ENCODE data around the gene ECE2. TPM values are rescaled to one million over a fixed set of nuclear protein-coding genes. Genes with fewer than 3 reads are reported as not detected.

The ECE2 gene
- total RNA-seq, 1 experiment from 2014 or later, result not detected

DNA sequence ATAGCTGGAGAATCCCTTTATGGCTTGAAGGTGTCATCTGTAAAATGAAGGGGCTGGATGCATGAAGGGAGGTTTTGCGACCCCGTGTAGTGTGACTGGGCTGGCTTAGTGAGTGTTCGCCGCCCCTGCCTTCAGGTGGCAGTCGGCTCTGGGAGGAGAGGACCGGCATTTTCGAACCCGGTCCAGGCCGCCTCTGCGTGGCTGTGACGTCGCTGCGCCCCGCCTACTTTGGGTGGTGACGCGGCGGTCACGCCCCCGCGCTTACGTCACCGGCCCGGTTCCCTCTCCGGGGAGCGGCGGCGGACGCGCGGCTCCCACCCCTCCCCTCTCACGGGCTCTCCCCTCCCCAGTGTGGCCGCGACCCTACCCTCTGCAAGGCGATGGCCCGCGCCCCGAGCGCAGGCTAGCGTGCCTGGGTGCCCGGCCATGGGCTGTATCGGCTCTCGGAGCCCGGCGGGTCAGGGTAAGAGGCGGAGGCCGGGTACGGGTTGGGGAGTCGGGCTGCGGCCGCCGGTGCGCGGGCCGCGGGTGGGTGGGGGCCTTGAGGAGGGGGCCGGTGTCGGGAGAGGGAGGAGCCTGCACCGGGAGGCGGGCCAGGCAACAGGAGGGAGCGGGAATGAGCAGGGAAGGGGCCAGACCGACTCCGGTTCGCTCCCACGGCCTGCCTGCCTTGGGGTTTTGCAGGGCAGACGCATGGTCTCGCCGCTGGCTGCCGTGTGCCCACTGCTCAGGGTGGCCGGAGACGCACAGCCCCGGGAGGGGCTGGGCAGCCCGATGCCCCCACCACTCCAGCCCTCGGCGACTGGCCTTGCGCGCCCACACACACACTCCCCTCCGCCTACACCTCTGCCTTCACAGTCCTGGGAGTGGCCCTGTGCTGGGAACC, 60.1 kb downstream of the ECE2 start:
- ATAC-seq (peak; percentile 49), DNase-seq (peak; percentile 75)
- H3K9me3 ChIP-seq (ENCODE audit: low read length), result no peaks in the 10 kb centered on the region
- H3K4me2 ChIP-seq (ENCODE audit: low read length), result peak overlapping the region; percentile 98
- POLR2A ChIA-PET (ENCODE audit: unreplicated experiment), result no interaction called here
- H3K79me2 ChIP-seq (ENCODE audit: low read length), result peaks cover 34% of the 10 kb centered on the region
- no TSS peak for BruUV-seq (replicated peaks)
- TF ChIP-seq, protein P1, sequence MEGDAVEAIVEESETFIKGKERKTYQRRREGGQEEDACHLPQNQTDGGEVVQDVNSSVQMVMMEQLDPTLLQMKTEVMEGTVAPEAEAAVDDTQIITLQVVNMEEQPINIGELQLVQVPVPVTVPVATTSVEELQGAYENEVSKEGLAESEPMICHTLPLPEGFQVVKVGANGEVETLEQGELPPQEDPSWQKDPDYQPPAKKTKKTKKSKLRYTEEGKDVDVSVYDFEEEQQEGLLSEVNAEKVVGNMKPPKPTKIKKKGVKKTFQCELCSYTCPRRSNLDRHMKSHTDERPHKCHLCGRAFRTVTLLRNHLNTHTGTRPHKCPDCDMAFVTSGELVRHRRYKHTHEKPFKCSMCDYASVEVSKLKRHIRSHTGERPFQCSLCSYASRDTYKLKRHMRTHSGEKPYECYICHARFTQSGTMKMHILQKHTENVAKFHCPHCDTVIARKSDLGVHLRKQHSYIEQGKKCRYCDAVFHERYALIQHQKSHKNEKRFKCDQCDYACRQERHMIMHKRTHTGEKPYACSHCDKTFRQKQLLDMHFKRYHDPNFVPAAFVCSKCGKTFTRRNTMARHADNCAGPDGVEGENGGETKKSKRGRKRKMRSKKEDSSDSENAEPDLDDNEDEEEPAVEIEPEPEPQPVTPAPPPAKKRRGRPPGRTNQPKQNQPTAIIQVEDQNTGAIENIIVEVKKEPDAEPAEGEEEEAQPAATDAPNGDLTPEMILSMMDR (conservative IDR thresholded peaks at IDR 0.05; ENCODE audit: low read depth, low read length), result no peak
- no peak for TF ChIP-seq EZH2phosphoT487 (IDR thresholded peaks at IDR 0.05; ENCODE audit: borderline replicate concordance, low read length)
- TF ChIP-seq EZH2 (IDR thresholded peaks at IDR 0.05; ENCODE audit: low read length, unreplicated experiment), result no peak
- peak overlapping the region; percentile 89 for H3K9ac ChIP-seq (ENCODE audit: low read length)
- peaks cover 35% of the 10 kb centered on the region for H3K36me3 ChIP-seq (ENCODE audit: low read depth, low read length)
- H4K20me1 ChIP-seq (ENCODE audit: low read length), result no peaks in the 10 kb centered on the region
- no peaks in the 10 kb centered on the region for H3K9me2 ChIP-seq (replicated peaks; ENCODE audit: low read length)
- H3K4me3 ChIP-seq (ENCODE audit: low read length), result peak overlapping the region; percentile 71
- CTCF ChIA-PET, result no interaction called here
- peaks cover 28% of the 10 kb centered on the region for H3F3A ChIP-seq (ENCODE audit: low read length, unreplicated experiment)
- H3K4me1 ChIP-seq (ENCODE audit: insufficient read depth, low read length), result peaks cover 62% of the 10 kb centered on the region
- no peaks in the 10 kb centered on the region for H3K27me3 ChIP-seq (ENCODE audit: low read length)
- H2AFZ ChIP-seq (ENCODE audit: low read length), result 0 out of 2 replicates have a peak overlapping the region, but pooled peaks have one; percentile 13
- peak overlapping the region; percentile 95 for H3K27ac ChIP-seq (ENCODE audit: low read length)
- intact Hi-C loops (cut with micrococcal nuclease), result loop anchor here (2.0 kb wide), 2 partner anchors 21 to 27 kb away; partner anchors contain the start of gene EIF4G1

DNA sequence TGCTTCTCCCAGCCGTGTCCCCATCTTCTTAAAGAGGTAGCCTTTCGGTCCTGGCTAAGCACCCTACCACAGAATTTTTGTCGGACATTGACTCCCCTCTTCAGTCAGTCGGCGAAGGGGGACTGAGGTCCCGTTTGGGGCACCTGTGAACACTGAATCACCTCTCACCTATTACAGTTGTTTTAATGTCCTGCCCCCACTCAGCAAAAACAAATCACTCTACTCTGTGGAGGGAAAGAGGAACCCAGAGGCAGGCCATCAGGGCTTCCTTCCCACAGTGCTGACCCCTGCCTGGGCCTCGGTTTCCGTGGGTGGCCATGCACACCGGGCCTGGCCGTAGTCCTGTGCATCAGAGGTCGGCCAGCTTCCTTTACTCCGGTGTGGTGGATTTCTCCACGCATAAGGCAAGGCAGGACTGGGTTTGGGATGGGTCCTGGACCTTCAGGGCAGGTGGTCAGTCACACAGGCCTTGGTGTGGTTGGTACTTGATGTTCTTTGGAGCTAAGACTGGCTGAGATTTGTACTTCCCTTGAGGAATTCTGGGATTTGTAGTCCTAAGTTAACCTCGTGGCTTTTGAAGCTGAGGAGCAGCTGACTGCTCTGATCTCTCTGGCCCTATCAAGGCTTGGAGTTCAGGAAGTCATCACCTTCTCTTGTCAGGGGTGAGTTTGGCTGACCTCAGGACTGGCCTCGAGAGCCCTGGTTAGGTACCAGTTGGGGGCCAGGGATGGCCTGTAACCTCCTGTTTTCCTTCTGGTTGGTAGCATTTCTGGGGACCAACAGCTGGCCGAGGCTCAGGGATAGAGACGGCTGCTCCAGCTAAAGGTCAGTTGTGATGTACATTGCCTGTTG, 61.0 kb downstream of the ECE2 start:
- Histone ChIP-seq H3K9me2 (replicated peaks; ENCODE audit: low read length) (no peaks in the 10 kb centered on the region), H3F3A (ENCODE audit: low read length, unreplicated experiment) (peaks cover 28% of the 10 kb centered on the region), H3K27me3 (ENCODE audit: low read length) (no peaks in the 10 kb centered on the region), H3K4me2 (ENCODE audit: low read length) (peak overlapping the region; percentile 98), H3K4me1 (ENCODE audit: insufficient read depth, low read length) (peaks cover 54% of the 10 kb centered on the region), H3K9me3 (ENCODE audit: low read length) (no peaks in the 10 kb centered on the region), H3K79me2 (ENCODE audit: low read length) (peaks cover 34% of the 10 kb centered on the region), H4K20me1 (ENCODE audit: low read length) (no peaks in the 10 kb centered on the region), H3K27ac (ENCODE audit: low read length) (peak overlapping the region; percentile 95), H2AFZ (ENCODE audit: low read length) (peak overlapping the region; percentile 13; the same call in 1 of the 2 replicates), H3K4me3 (ENCODE audit: low read length) (peak overlapping the region; percentile 71), H3K9ac (ENCODE audit: low read length) (peak overlapping the region; percentile 89), H3K36me3 (ENCODE audit: low read depth, low read length) (peaks cover 26% of the 10 kb centered on the region)
- CTCF ChIA-PET, result no interaction called here
- intact Hi-C loops (cut with micrococcal nuclease), result loop anchor here (2.0 kb wide), 1 partner anchor 26 kb away; no protein-coding TSS in a partner anchor
- POLR2A ChIA-PET (ENCODE audit: unreplicated experiment), result no interaction called here
- ATAC-seq (no peak), DNase-seq (peak; percentile 48)
- TSS peak; percentile 17 for BruUV-seq (replicated peaks)
- TF ChIP-seq EZH2phosphoT487 (IDR thresholded peaks at IDR 0.05; ENCODE audit: borderline replicate concordance, low read length), result no peak
- no peak for TF ChIP-seq EZH2 (IDR thresholded peaks at IDR 0.05; ENCODE audit: low read length, unreplicated experiment)

DNA sequence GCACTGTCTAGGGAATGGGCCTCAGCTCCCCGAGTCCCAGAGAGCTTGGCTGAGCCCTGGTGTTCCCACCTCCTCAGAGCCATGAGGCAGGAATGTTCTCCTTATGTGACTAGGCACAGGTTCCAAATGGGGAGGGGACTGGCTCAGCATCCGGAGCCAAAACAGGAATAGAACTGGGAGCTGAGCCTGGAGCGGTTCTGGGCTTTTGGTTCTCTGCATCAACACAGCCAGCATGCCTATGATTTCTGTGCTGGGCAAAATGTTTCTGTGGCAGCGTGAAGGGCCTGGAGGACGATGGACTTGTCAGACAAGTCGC, 61.5 kb downstream of the ECE2 start, which contains the start of gene FAM131A:
Gene FAM131A (plus strand): TSS at position 202 of the 316 bp plus-strand sequence. CDS start 31 bp downstream, at position 233.
- H3K79me2 ChIP-seq (ENCODE audit: low read length), result peaks cover 28% of the 10 kb centered on the region
- intact Hi-C loops (cut with micrococcal nuclease), result loop anchor here (2.0 kb wide), 1 partner anchor 25 kb away; no protein-coding TSS in a partner anchor

More for the DNA sequence above, 61.5 kb downstream of the ECE2 start, which contains the start of gene FAM131A:
- H3K4me1 ChIP-seq (ENCODE audit: insufficient read depth, low read length), result peaks cover 48% of the 10 kb centered on the region
- peak within 1 kb of the TSS; percentile 13; the same call in 1 of the 2 replicates for H2AFZ ChIP-seq (ENCODE audit: low read length)
- H3K9me3 ChIP-seq (ENCODE audit: low read length), result no peaks in the 10 kb centered on the region
- ChIA-PET CTCF (no interaction called here), POLR2A (ENCODE audit: unreplicated experiment) (no interaction called here)
- no TSS peak for BruUV-seq (replicated peaks)
- DNase-seq (no peak), ATAC-seq (no peak)
- peaks cover 22% of the 10 kb centered on the region; the same call in 1 of the 2 replicates for H3K36me3 ChIP-seq (ENCODE audit: low read depth, low read length)
- no peaks in the 10 kb centered on the region for H3K9me2 ChIP-seq (replicated peaks; ENCODE audit: low read length)
- H3K27ac ChIP-seq (ENCODE audit: low read length), result peak within 1 kb of the TSS; percentile 95
- peak within 1 kb of the TSS; percentile 71 for H3K4me3 ChIP-seq (ENCODE audit: low read length)
- H3K9ac ChIP-seq (ENCODE audit: low read length), result peak within 1 kb of the TSS; percentile 89
- H3F3A ChIP-seq (ENCODE audit: low read length, unreplicated experiment), result peaks cover 24% of the 10 kb centered on the region
- peak within 1 kb of the TSS; percentile 98 for H3K4me2 ChIP-seq (ENCODE audit: low read length)
- TF ChIP-seq EZH2phosphoT487 (IDR thresholded peaks at IDR 0.05; ENCODE audit: borderline replicate concordance, low read length), result no peak
- TF ChIP-seq, protein P1 (conservative IDR thresholded peaks at IDR 0.05; ENCODE audit: low read depth, low read length), result no peak
- TF ChIP-seq EZH2 (IDR thresholded peaks at IDR 0.05; ENCODE audit: low read length, unreplicated experiment), result no peak
- H3K27me3 ChIP-seq (ENCODE audit: low read length), result no peaks in the 10 kb centered on the region
- H4K20me1 ChIP-seq (ENCODE audit: low read length), result no peaks in the 10 kb centered on the region
